B cell (primary cell): ENCODE data around the gene ENPP7. TPM values are rescaled to one million over a fixed set of nuclear protein-coding genes. Genes with fewer than 3 reads are reported as not detected.

ENCODE experiments used
- ATAC-seq: fragments of 200-7000 bp; cut with Tn5 transposase; one replicate; pipeline ENCODE4 v1.10.0; 2021; ENCODE audit warnings: low read depth, mild to moderate bottlenecking, moderate number of reproducible peaks, moderate library complexity
- CTCF ChIA-PET: fragments of 350-600 bp; sonication (Branson Sonifier 250); formaldehyde crosslinking; loops from one replicate; lab custom pipeline; 2021; ENCODE audit warnings: antibody characterized with exemption, inconsistent platforms; lab: Charles Lee
- POLR2A ChIA-PET: fragments of 350-600 bp; sonication (Branson Sonifier 250); formaldehyde crosslinking; loops from one replicate; lab custom pipeline; 2021; ENCODE audit warnings: antibody characterized with exemption; lab: Charles Lee
- DNase-seq: peaks from one replicate; pipeline ENCODE4 v3.0.0; 2013
- H2AFZ ChIP-seq: 2 replicates; pipeline ENCODE4 v1.6.1; 2012; ENCODE audit warnings: mild to moderate bottlenecking, low read depth, low read length; ENCODE audit not compliant: insufficient read depth, poor library complexity, severe bottlenecking
- H3K27ac ChIP-seq, 2 donors: 1 replicate in 1 of 2; 2 replicates in 1 of 2; pipeline ENCODE4 v1.5.1; 2012 to 2013; ENCODE audit warnings: low read length in 2 of 2, mild to moderate bottlenecking in 2 of 2, moderate library complexity in 1 of 2
- H3K27me3 ChIP-seq, 4 experiments: fragments of 200-600 bp in 1 of 4; sonication (generic) in 1 of 4; replicated peaks in 1 of 4; 1 replicate in 2 of 4; 2 replicates in 2 of 4; pipeline versions ENCODE4 v1.6.1 to v1.7.0; 2013 to 2016; ENCODE audit warnings: low read length in 3 of 4, mild to moderate bottlenecking in 2 of 4, mixed read lengths in 1 of 4, moderate library complexity in 1 of 4; ENCODE audit not compliant: insufficient read depth in 4 of 4, control insufficient read depth in 3 of 4; ENCODE audit errors: control extremely low read depth in 1 of 4
- H3K36me3 ChIP-seq, 2 experiments: replicated peaks in 1 of 2; 1 replicate in 1 of 2; 2 replicates in 1 of 2; pipeline versions ENCODE4 v1.6.1 to v1.7.1; 2013; ENCODE audit warnings: low read length in 1 of 2; ENCODE audit not compliant: insufficient read depth in 2 of 2, control insufficient read depth in 1 of 2; ENCODE audit errors: control extremely low read depth in 1 of 2, extremely low read depth in 1 of 2
- H3K4me1 ChIP-seq, 2 donors: fragments of 200-600 bp in 1 of 2; sonication (generic) in 1 of 2; 1 replicate in 1 of 2; 2 replicates in 1 of 2; pipeline versions ENCODE4 v1.5.1 to v1.6.1; 2013 to 2017; ENCODE audit warnings: low read length in 2 of 2; ENCODE audit not compliant: control insufficient read depth in 2 of 2, insufficient read depth in 2 of 2
- H3K4me2 ChIP-seq: replicated peaks from 2 replicates; pipeline ENCODE3; 2012; ENCODE audit warnings: mild to moderate bottlenecking, low read depth, low read length; ENCODE audit not compliant: poor library complexity, severe bottlenecking
- H3K4me3 ChIP-seq, 5 experiments: fragments of 200-600 bp in 1 of 5; sonication (generic) in 1 of 5; 1 replicate in 3 of 5; 2 replicates in 2 of 5; pipeline versions ENCODE4 v1.5.1 to v1.7.0; 2011 to 2016; ENCODE audit warnings: low read length in 4 of 5, mild to moderate bottlenecking in 4 of 5, low read depth in 2 of 5, control low read depth in 1 of 5, moderate library complexity in 1 of 5; ENCODE audit not compliant: insufficient read depth in 1 of 5; ENCODE audit errors: control extremely low read depth in 1 of 5, extremely low read depth in 1 of 5
- H3K79me2 ChIP-seq: fragments of 200-600 bp; sonication (generic); one replicate; pipeline ENCODE4 v1.6.0; 2016; ENCODE audit warnings: low read length; ENCODE audit not compliant: control insufficient read depth, insufficient read depth
- H3K9ac ChIP-seq: fragments of 200-600 bp; sonication (generic); 2 replicates; pipeline ENCODE4 v1.6.1; 2017; ENCODE audit warnings: mild to moderate bottlenecking, low read length, moderate library complexity
- H3K9me3 ChIP-seq, 3 donors: one replicate each; pipeline versions ENCODE4 v1.6.1 to v1.7.1; 2013; ENCODE audit warnings: low read length in 2 of 3; ENCODE audit not compliant: control insufficient read depth in 2 of 3, insufficient read depth in 1 of 3; ENCODE audit errors: control extremely low read depth in 1 of 3
- H4K20me1 ChIP-seq: 2 replicates; pipeline ENCODE4 v1.6.0; 2012; ENCODE audit warnings: mild to moderate bottlenecking, low read length; ENCODE audit not compliant: insufficient read depth, control insufficient read depth, poor library complexity, severe bottlenecking
- H3K27ac Mint-ChIP-seq: one replicate; pipeline ENCODE4 v1.8.0; 2021; ENCODE audit warnings: mixed read lengths
- H3K27me3 Mint-ChIP-seq: one replicate; pipeline ENCODE4 v1.8.0; 2021; ENCODE audit warnings: mixed read lengths
- H3K4me1 Mint-ChIP-seq: one replicate; pipeline ENCODE4 v1.8.0; 2021; ENCODE audit warnings: mixed read lengths
- H3K4me3 Mint-ChIP-seq: one replicate; pipeline ENCODE4 v1.8.0; 2021; ENCODE audit warnings: mixed read lengths
- H3K9me3 Mint-ChIP-seq: one replicate; pipeline ENCODE4 v1.8.0; 2022; ENCODE audit warnings: mixed read lengths; ENCODE audit not compliant: insufficient read depth
- CTCF ChIP-seq: fragments of 200-600 bp; IDR thresholded peaks from one replicate; pipeline ENCODE4 v1.8.0; 2022; ENCODE audit warnings: antibody characterized with exemption, mild to moderate bottlenecking
- EZH2 ChIP-seq: IDR thresholded peaks from 2 replicates; pipeline ENCODE4 v1.6.1; 2012; ENCODE audit warnings: borderline replicate concordance, low read depth, mild to moderate bottlenecking, moderate library complexity, low read length; ENCODE audit not compliant: insufficient read depth, poor library complexity, severe bottlenecking
- WGBS: methylation state at CpG from one replicate; pipeline ENCODE4 v1.1.5; 2013; ENCODE audit warnings: missing lambda C conversion rate; ENCODE audit not compliant: insufficient coverage; 5-methylcytosine and 5-hydroxymethylcytosine counted together
- intact Hi-C: fragments of 100-400 bp; cut with micrococcal nuclease; formaldehyde crosslinking; loops from one replicate; pipeline ENCODE4 v1.10.0; 2022
- polyA plus RNA-seq: library from polyadenylated mRNA; depleted of rRNA; stranded (reverse); fragments of >200 nt; gene quantifications from 2 replicates; pipeline ENCODE4 v1.2.3, GENCODE V29; 2012
- total RNA-seq, 2 donors: library from RNA; stranded (reverse); fragments of 120-200 nt in 1 of 2; gene quantifications; 1 replicate in 1 of 2; 2 replicates in 1 of 2; pipeline versions ENCODE4 v1.2.3 to v1.2.4, GENCODE V29; 2013 to 2022

ENPP7 gene
- total and polyA plus RNA-seq, 2 donors (not counting 1 experiment from before 2014, with no cell fraction given): 0.40 to 6.7 TPM

- Histone ChIP-seq H3K9me3 (peaks cover 0 to 14% (median 0%) of the 10 kb centered on the region in 3 donors), H3K27ac (no peak overlapping the region), H4K20me1 (no peaks in the 10 kb centered on the region), H3K4me1 (no peaks in the 10 kb centered on the region), H3K79me2 (no peaks in the 10 kb centered on the region), H3K4me2 (no peak overlapping the region), H2AFZ (no peak overlapping the region), H3K4me3 (no peak overlapping the region), H3K27me3 (peaks cover 0 to 5% (median 0%) of the 10 kb centered on the region in 4 experiments), H3K9ac (no peak overlapping the region), H3K36me3 (no peaks in the 10 kb centered on the region)
- Mint-ChIP-seq H3K4me1 (peaks cover 2% of the 10 kb centered on the region), H3K27ac (no peak overlapping the region), H3K27me3 (peaks cover 14% of the 10 kb centered on the region), H3K4me3 (no peak overlapping the region), H3K9me3 (no peaks in the 10 kb centered on the region)
- ChIA-PET POLR2A (no interaction called here), CTCF (no interaction called here)
- DNase-seq (no peak), ATAC-seq (peak; percentile 24)
- intact Hi-C loops: no loop called here
- TF ChIP-seq CTCF: no peak
- TF ChIP-seq EZH2: no peak
- WGBS: 39% methylated on average over 14 of the region's 16 CpGs
Observed at GRCh38 chr17:79715098-79715942, 15.4 kb upstream of the ENPP7 start.
